ENCODE data around the gene KRTAP3-3.

KRTAP3-3 gene

GRCh38 chr17:40963838-40964237, 30.1 kb downstream of the KRTAP3-3 start:
- Histone ChIP-seq H3K79me2 (no peaks in the 10 kb centered on the region), H2AFZ (no peak overlapping the region), H3K4me3 (ENCODE audit: low read depth, low read length) (no peak overlapping the region), H3K9ac (no peak overlapping the region), H3K4me2 (ENCODE audit: low read length) (no peak overlapping the region), H3K27ac (no peak overlapping the region), H3K27me3 (ENCODE audit: control insufficient read depth, insufficient read depth, low read length) (no peaks in the 10 kb centered on the region), H3K9me3 (ENCODE audit: control insufficient read depth, low read length) (no peaks in the 10 kb centered on the region), H3K4me1 (no peaks in the 10 kb centered on the region), H3K36me3 (ENCODE audit: control insufficient read depth, insufficient read depth, low read length) (no peaks in the 10 kb centered on the region)
- peak; percentile 64 for TF ChIP-seq CTCF (IDR thresholded peaks at IDR 0.05)

DNA sequence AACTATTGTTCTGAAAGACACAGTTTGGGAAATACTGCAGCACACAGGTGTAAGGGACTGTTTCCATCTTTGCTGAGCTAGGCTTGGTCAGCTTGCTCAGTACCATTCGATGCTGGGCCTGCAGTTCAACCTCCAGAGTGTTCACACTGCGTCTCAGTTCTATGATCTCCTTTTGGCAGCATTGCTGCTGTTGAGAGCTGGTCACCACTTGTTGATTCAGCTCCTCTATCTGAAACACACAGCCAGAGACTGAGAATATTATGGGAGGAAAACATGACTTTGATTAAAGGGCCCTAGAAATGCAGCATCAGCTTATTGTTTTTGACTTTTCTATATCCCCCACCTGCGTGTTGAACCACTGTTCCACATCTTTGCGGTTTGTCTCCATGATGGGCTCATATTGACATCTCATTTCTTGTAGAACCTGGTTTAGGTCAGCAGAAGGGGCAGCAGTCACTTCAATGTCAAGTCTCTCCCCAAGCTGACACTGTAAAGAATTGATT, 31.9 kb downstream of the KRTAP3-3 start:
- H3K27me3 ChIP-seq (ENCODE audit: control insufficient read depth, insufficient read depth, low read length), result no peaks in the 10 kb centered on the region
- TF ChIP-seq CTCF (IDR thresholded peaks at IDR 0.05), result no peak
- H3K9ac ChIP-seq, result no peak overlapping the region
- no peak overlapping the region for H2AFZ ChIP-seq
- H3K9me3 ChIP-seq (ENCODE audit: control insufficient read depth, low read length), result no peaks in the 10 kb centered on the region
- no peaks in the 10 kb centered on the region for H3K4me1 ChIP-seq
- H3K4me2 ChIP-seq (ENCODE audit: low read length), result no peak overlapping the region
- H3K79me2 ChIP-seq, result no peaks in the 10 kb centered on the region
- no peak overlapping the region for H3K27ac ChIP-seq
- no peaks in the 10 kb centered on the region for H3K36me3 ChIP-seq (ENCODE audit: control insufficient read depth, insufficient read depth, low read length)
- no peak overlapping the region for H3K4me3 ChIP-seq (ENCODE audit: low read depth, low read length)

DNA sequence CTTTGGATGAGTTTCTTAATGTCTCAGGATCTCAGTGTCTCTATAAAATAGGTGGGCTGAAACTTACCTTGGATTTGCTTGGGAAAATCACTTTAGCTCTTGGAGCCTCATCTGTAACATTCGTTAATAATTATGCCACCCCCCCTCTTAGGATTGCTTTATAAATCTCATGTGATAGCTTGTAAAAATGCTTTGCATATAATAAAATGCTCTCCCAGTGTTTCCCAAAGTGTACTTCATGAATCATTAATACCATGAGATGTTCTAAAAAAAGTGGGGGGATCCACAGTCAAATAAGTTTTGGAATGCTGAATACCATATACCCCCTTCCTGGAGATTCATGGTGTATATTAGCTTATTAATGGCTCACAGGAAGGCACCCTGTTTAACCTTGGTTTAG, 32.4 kb downstream of the KRTAP3-3 start:
- H3K9ac ChIP-seq, result no peak overlapping the region
- no peaks in the 10 kb centered on the region for H3K27me3 ChIP-seq (ENCODE audit: control insufficient read depth, insufficient read depth, low read length)
- no peaks in the 10 kb centered on the region for H3K9me3 ChIP-seq (ENCODE audit: control insufficient read depth, low read length)
- no peaks in the 10 kb centered on the region for H3K4me1 ChIP-seq
- no peak overlapping the region for H3K4me3 ChIP-seq (ENCODE audit: low read depth, low read length)
- no peaks in the 10 kb centered on the region for H3K79me2 ChIP-seq
- no peak overlapping the region for H2AFZ ChIP-seq
- no peak for TF ChIP-seq CTCF (IDR thresholded peaks at IDR 0.05)
- no peak overlapping the region for H3K27ac ChIP-seq
- H3K36me3 ChIP-seq (ENCODE audit: control insufficient read depth, insufficient read depth, low read length), result no peaks in the 10 kb centered on the region
- no peak overlapping the region for H3K4me2 ChIP-seq (ENCODE audit: low read length)

GRCh38 chr17:40960144-40960543, 33.8 kb downstream of the KRTAP3-3 start:
- H3K9me3 ChIP-seq (ENCODE audit: control insufficient read depth, low read length), result no peaks in the 10 kb centered on the region
- H3K4me1 ChIP-seq, result no peaks in the 10 kb centered on the region
- H3K79me2 ChIP-seq, result no peaks in the 10 kb centered on the region
- no peaks in the 10 kb centered on the region for H3K36me3 ChIP-seq (ENCODE audit: control insufficient read depth, insufficient read depth, low read length)
- H3K9ac ChIP-seq, result no peak overlapping the region
- H3K27ac ChIP-seq, result no peak overlapping the region
- no peak overlapping the region for H3K4me3 ChIP-seq (ENCODE audit: low read depth, low read length)
- H2AFZ ChIP-seq, result no peak overlapping the region
- no peaks in the 10 kb centered on the region for H3K27me3 ChIP-seq (ENCODE audit: control insufficient read depth, insufficient read depth, low read length)
- H3K4me2 ChIP-seq (ENCODE audit: low read length), result no peak overlapping the region
- TF ChIP-seq CTCF (IDR thresholded peaks at IDR 0.05), result no peak
